RWPE2 (cell line): ENCODE results near the gene SLC44A1.

ENCODE experiments used
- ATAC-seq: fragments of 200-7000 bp; cut with Tn5 transposase; 3 replicates; pipeline ENCODE4 v1.9.1; 2021; ENCODE audit warnings: low read depth
- DNase-seq: peaks from one replicate; pipeline ENCODE4 v3.0.0-alpha.2; 2020; ENCODE audit warnings: low spot score
- H3K27ac ChIP-seq: fragments of 450-650 bp; 2 replicates; pipeline ENCODE4 v1.5.1; 2017; ENCODE audit warnings: mild to moderate bottlenecking; ENCODE audit not compliant: poor library complexity, severe bottlenecking
- H3K27me3 ChIP-seq: fragments of 250-450 bp; sonication (Bioruptor Pico); 2 replicates; pipeline ENCODE4 v1.5.1; 2021; ENCODE audit warnings: mild to moderate bottlenecking, moderate library complexity; ENCODE audit not compliant: insufficient read depth, poor library complexity, severe bottlenecking
- H3K36me3 ChIP-seq: fragments of 250-450 bp; sonication (Bioruptor Pico); 2 replicates; pipeline ENCODE4 v1.5.1; 2020; ENCODE audit warnings: low read depth, mild to moderate bottlenecking, moderate library complexity
- H3K4me1 ChIP-seq: fragments of 250-450 bp; sonication (Bioruptor Pico); 2 replicates; pipeline ENCODE4 v1.5.1; 2021; ENCODE audit warnings: mild to moderate bottlenecking, moderate library complexity; ENCODE audit not compliant: insufficient read depth, poor library complexity, severe bottlenecking
- H3K4me3 ChIP-seq: fragments of 250-450 bp; sonication (Bioruptor Pico); 2 replicates; pipeline ENCODE4 v1.5.1; 2021; ENCODE audit warnings: mild to moderate bottlenecking, moderate library complexity; ENCODE audit not compliant: severe bottlenecking
- H3K9me3 ChIP-seq: fragments of 250-450 bp; sonication (Bioruptor Pico); 2 replicates; pipeline ENCODE4 v1.5.1; 2021; ENCODE audit warnings: mild to moderate bottlenecking, moderate library complexity; ENCODE audit not compliant: severe bottlenecking
- CTCF ChIP-seq: fragments of 450-650 bp; IDR thresholded peaks from one replicate; pipeline ENCODE4 v1.5.1; 2017; ENCODE audit warnings: mild to moderate bottlenecking, moderate library complexity; ENCODE audit not compliant: poor library complexity, severe bottlenecking

The SLC44A1 gene

GRCh38 chr9:105320568-105320967 lies 76.1 kb downstream of the SLC44A1 start:
- DNase-seq (no peak), ATAC-seq (no peak)
- no peak for TF ChIP-seq CTCF
- no peaks in the 10 kb centered on the region for H3K36me3 ChIP-seq
- H3K27me3 ChIP-seq = no peaks in the 10 kb centered on the region
- no peaks in the 10 kb centered on the region for H3K4me1 ChIP-seq
- H3K27ac ChIP-seq = no peak overlapping the region
- H3K4me3 ChIP-seq = no peak overlapping the region
- H3K9me3 ChIP-seq = no peaks in the 10 kb centered on the region

- no peak for TF ChIP-seq CTCF
- Histone ChIP-seq H3K27me3 (no peaks in the 10 kb centered on the region), H3K36me3 (no peaks in the 10 kb centered on the region), H3K4me3 (no peak overlapping the region), H3K9me3 (no peaks in the 10 kb centered on the region), H3K4me1 (no peaks in the 10 kb centered on the region), H3K27ac (no peak overlapping the region)
- DNase-seq (no peak), ATAC-seq (no peak)
Observed at GRCh38 chr9:105328296-105328695, 83.8 kb downstream of the SLC44A1 start.

GRCh38 chr9:105328872-105329718 lies 84.6 kb downstream of the SLC44A1 start:
- H3K4me3 ChIP-seq = no peak overlapping the region
- H3K4me1 ChIP-seq = no peaks in the 10 kb centered on the region
- no peak for TF ChIP-seq CTCF
- H3K9me3 ChIP-seq = no peaks in the 10 kb centered on the region
- DNase-seq (no peak), ATAC-seq (no peak)
- H3K27me3 ChIP-seq = no peaks in the 10 kb centered on the region
- H3K27ac ChIP-seq = no peak overlapping the region
- H3K36me3 ChIP-seq = no peaks in the 10 kb centered on the region

- DNase-seq (no peak), ATAC-seq (no peak)
- no peak overlapping the region for H3K4me3 ChIP-seq
- H3K4me1 ChIP-seq = no peaks in the 10 kb centered on the region
- no peak for TF ChIP-seq CTCF
- H3K9me3 ChIP-seq = no peaks in the 10 kb centered on the region
- H3K36me3 ChIP-seq = no peaks in the 10 kb centered on the region
- no peak overlapping the region for H3K27ac ChIP-seq
- no peaks in the 10 kb centered on the region for H3K27me3 ChIP-seq
Observed at GRCh38 chr9:105329719-105330062, 85.2 kb downstream of the SLC44A1 start.

- H3K36me3 ChIP-seq = no peaks in the 10 kb centered on the region
- H3K27ac ChIP-seq = no peak overlapping the region
- DNase-seq = no peak
- no peak overlapping the region for H3K4me3 ChIP-seq
- no peaks in the 10 kb centered on the region for H3K9me3 ChIP-seq
- H3K27me3 ChIP-seq = no peaks in the 10 kb centered on the region
- no peak for ATAC-seq
- TF ChIP-seq CTCF = no peak
- no peaks in the 10 kb centered on the region for H3K4me1 ChIP-seq
Observed at GRCh38 chr9:105330201-105330600, 85.8 kb downstream of the SLC44A1 start.
